Coronary artery (tissue), 2 donors: ENCODE results near the gene CALD1.

Experiments used
- DNase-seq: peaks from one replicate; pipeline ENCODE4 v3.0.0-alpha.2; 2017; ENCODE audit warnings: low spot score
- H3K27ac ChIP-seq, 2 donors: fragments of 200-600 bp; sonication (generic); one replicate each; pipeline ENCODE4 v1.5.1; 2016 to 2019
- H3K4me3 ChIP-seq: fragments of 200-600 bp; sonication (generic); 2 replicates; pipeline ENCODE4 v1.5.1; 2016; ENCODE audit warnings: mild to moderate bottlenecking, moderate library complexity
- TF ChIP-seq, protein P1 (sequence below): fragments of 200-600 bp; sonication (generic); IDR thresholded peaks from one replicate; pipeline ENCODE4 v1.5.1; 2019; ENCODE audit warnings: antibody characterized with exemption

The CALD1 gene

GRCh38 chr7:134933460-134934068 lies 154.1 kb downstream of the CALD1 start:
- H3K27ac ChIP-seq: peak overlapping the region; percentile 86 to 89
- TF ChIP-seq, protein P1, sequence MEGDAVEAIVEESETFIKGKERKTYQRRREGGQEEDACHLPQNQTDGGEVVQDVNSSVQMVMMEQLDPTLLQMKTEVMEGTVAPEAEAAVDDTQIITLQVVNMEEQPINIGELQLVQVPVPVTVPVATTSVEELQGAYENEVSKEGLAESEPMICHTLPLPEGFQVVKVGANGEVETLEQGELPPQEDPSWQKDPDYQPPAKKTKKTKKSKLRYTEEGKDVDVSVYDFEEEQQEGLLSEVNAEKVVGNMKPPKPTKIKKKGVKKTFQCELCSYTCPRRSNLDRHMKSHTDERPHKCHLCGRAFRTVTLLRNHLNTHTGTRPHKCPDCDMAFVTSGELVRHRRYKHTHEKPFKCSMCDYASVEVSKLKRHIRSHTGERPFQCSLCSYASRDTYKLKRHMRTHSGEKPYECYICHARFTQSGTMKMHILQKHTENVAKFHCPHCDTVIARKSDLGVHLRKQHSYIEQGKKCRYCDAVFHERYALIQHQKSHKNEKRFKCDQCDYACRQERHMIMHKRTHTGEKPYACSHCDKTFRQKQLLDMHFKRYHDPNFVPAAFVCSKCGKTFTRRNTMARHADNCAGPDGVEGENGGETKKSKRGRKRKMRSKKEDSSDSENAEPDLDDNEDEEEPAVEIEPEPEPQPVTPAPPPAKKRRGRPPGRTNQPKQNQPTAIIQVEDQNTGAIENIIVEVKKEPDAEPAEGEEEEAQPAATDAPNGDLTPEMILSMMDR: no peak
- H3K4me3 ChIP-seq: no peak overlapping the region
- DNase-seq: no peak

- no peak for DNase-seq
- peak overlapping the region; percentile 64 to 65 for H3K27ac ChIP-seq
- TF ChIP-seq, protein P1: no peak
- H3K4me3 ChIP-seq: no peak overlapping the region
These were observed 156.3 kb downstream of the CALD1 start for GRCh38 chr7:134935701-134936100.

- TF ChIP-seq, protein P1: no peak
- Histone ChIP-seq H3K27ac (peak overlapping the region; percentile 64 to 65), H3K4me3 (no peak overlapping the region)
- no peak for DNase-seq
These were observed 157.6 kb downstream of the CALD1 start for GRCh38 chr7:134936893-134937510.

- no peak overlapping the region for H3K4me3 ChIP-seq
- no peak for DNase-seq
- TF ChIP-seq, protein P1: no peak
- peak overlapping the region; percentile 53 to 65 for H3K27ac ChIP-seq
These were observed 158.7 kb downstream of the CALD1 start for GRCh38 chr7:134938141-134938540.

DNA sequence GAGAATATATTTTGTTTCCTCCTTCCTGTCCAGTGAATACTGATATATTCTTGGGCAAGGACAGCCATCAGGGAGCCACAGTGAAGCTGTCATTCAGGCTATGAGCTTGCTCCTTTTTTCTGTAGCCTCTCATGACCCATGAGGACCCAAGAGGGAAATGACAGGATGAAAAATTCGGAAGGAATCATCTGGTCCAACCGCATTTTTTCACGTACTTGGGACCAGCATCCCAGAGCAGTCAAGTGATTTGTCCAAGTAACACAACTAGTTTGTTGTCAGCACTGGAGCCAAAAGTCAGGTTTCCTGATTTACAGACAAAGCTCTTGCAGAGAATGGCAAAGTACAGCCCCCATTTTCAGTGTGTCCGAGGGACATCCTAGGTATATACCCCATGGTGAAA lies 159.7 kb downstream of the CALD1 start:
- Histone ChIP-seq H3K27ac (peak overlapping the region; percentile 38 to 65), H3K4me3 (no peak overlapping the region)
- no peak for DNase-seq
- TF ChIP-seq, protein P1: no peak

DNA sequence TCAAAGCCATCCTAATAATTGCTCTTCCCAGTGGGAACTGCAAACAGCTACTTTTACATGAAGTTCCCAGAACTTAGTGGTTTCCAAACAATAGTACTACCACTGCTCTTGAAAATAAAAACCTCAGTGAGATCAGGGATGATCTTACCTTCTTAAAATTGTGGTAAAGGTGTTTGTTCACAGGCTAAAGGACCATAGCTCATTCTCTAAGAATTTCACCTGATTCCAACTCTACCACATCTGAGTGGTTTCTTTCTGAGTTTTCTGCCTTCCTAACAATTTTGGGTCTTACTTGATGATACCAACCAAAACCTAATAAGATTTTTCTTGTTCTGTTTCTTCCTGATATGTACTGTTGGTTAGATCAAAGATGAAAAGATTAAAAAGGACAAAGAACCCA lies 161.3 kb downstream of the CALD1 start:
- Histone ChIP-seq H3K4me3 (no peak overlapping the region), H3K27ac (peak overlapping the region in 1 of 2 donors; percentile 44)
- DNase-seq: no peak
- TF ChIP-seq, protein P1: no peak
